ENCODE data around the gene RAB9B.

Gene RAB9B

DNA sequence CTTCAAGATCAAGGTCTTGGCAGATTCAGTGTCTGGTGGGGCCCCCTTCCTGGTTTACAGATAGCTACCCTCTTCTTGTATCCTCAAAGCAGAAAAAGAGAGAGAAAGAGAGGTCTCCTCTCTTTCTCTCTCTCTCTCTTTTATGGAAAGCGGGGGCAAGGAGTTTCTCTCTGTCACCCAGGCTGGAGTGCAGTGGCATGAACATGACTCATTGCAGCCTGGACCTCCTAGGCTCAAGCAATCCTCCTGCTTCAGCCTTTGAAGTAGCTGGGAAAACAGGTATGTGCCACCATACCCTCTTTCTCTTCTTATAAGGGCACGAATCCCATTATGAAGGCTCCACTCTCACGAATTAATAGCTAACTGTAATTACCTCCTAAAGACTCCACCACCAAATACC is 20.2 kb downstream of the RAB9B start:
- DNase-seq (ENCODE audit: low read depth), result no peak

DNA sequence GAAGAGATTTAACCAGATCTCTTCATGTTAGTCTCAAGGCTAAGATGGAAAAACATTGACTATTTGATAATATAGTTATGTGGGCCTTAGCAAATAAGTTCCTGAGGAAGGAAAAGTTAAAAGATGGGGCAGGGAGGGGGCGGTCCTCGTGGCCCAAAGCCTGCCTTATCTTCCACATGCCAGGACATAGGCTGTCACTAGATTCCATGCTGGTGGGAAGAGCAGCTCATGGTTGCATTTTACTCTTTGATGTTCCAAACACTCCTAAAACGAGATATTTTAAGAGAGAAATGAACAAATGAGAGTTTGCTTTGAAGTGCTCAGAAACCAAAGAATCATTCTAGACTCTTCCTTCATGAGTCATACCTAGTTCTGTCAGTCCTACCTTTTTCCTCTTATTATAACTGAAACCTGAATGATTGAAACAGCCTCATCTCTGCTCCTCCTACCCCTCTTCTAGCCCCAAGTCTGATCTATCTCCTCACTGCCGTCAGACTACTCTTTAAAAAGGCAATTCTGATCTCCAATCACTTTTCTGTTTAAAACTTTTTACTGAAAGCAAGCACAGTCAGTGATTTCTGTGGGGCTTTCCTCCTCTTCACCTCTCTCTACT is 25.1 kb downstream of the RAB9B start:
- DNase-seq (ENCODE audit: low read depth), result no peak

DNA sequence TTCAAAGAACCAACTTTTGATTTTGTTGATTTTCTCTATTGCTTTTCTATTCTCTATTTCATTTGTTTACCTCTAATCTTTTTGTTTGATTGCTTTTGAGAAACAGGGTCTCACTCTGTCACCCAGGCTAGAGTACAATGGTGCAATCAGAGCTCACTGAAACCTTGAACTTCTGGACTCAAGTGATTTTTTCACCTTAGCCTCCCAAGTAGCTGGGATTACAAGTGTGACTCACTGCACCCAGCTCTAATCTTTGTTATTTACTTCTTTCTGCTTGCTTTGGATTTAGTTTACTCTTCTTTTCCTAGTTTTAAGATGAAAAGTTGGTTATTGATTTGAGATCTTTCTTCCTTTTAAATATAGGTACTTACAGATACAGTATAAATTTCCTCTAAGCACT is 26.2 kb downstream of the RAB9B start:
- DNase-seq (ENCODE audit: low read depth), result no peak

- DNase-seq (ENCODE audit: low read depth), result no peak
Observed at GRCh38 chrX:103800318-103800717, 31.7 kb downstream of the RAB9B start.

- DNase-seq (ENCODE audit: low read depth), result no peak
Observed at GRCh38 chrX:103797691-103798090, 34.4 kb downstream of the RAB9B start.

- no peak for DNase-seq (ENCODE audit: low read depth)
Observed at GRCh38 chrX:103794119-103794518, 37.9 kb downstream of the RAB9B start.

DNA sequence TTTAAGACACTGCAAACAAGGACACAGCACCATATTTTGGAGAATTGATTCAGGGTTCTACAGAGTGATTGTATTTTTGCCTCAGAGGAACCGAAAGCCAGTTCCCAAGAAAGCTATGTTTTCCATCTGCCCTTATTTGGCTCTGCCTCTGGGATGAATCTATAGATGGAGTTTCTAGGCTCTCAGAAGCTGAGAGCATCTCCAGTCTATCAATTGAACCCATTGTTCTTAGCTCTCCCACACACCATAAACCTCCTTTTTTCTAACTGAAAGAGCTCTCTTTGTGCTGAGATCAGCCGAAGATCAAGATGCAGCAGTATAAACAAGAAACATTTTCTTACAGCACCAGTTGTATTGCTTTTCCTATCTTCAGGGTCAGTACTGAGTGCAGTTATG is 38.5 kb downstream of the RAB9B start:
- DNase-seq (ENCODE audit: low read depth), result no peak

GRCh38 chrX:103792916-103793544 is 39.0 kb downstream of the RAB9B start:
- peak; percentile 82 for DNase-seq (ENCODE audit: low read depth)

GRCh38 chrX:103791826-103792485 is 40.1 kb downstream of the RAB9B start:
- DNase-seq (ENCODE audit: low read depth), result peak; percentile 68

GRCh38 chrX:103791228-103791627 is 40.8 kb downstream of the RAB9B start:
- DNase-seq (ENCODE audit: low read depth), result peak; percentile 49

GRCh38 chrX:103789004-103789403 is 43.1 kb downstream of the RAB9B start:
- no peak for DNase-seq (ENCODE audit: low read depth)

GRCh38 chrX:103783971-103784370 is 48.1 kb downstream of the RAB9B start:
- no peak for DNase-seq (ENCODE audit: low read depth)

GRCh38 chrX:103783196-103783595 is 48.9 kb downstream of the RAB9B start:
- DNase-seq (ENCODE audit: low read depth), result no peak

DNA sequence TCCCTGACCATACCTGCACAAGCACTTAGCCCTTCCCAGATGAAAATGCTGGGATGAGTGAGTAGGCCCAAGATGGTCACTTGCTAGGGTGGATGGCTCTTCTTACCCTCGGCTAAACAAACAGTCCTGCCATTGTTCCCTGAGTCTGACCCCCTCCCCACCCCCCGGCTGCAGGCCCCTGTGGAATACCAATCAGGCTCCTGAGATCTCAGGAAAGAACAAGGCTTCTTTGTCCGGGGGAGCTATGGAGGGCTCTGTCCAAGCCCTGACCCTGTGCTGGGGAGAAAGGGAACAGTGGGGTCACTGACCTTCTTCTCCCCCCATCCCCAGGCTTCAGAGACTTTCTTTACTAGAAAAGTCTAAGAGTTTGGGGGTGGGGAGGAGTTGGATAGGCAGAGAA is 49.4 kb downstream of the RAB9B start:
- no peak for DNase-seq (ENCODE audit: low read depth)

DNA sequence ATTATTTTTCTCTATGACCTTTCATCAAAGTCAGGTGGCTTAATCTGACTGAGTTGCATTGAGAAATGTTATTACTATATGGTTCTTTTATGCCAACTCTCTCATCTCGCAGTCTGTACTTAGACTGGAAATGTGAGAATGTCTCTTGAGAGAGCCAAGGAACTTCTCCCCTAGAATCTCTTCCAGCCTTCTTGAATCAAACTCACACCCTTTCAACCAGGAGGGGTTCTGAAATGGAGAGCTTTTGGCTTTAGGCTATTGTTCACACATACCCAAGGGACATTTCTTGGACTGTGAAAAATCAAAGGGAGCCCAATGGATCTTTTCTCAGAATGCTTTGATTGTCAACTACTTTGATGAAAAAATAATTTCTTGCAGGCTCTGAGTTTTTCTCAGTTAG is 50.4 kb downstream of the RAB9B start:
- DNase-seq (ENCODE audit: low read depth), result no peak

GRCh38 chrX:103781062-103781402 is 51.0 kb downstream of the RAB9B start:
- no peak for DNase-seq (ENCODE audit: low read depth)

GRCh38 chrX:103780336-103781061 is 51.6 kb downstream of the RAB9B start:
- DNase-seq (ENCODE audit: low read depth), result no peak

DNA sequence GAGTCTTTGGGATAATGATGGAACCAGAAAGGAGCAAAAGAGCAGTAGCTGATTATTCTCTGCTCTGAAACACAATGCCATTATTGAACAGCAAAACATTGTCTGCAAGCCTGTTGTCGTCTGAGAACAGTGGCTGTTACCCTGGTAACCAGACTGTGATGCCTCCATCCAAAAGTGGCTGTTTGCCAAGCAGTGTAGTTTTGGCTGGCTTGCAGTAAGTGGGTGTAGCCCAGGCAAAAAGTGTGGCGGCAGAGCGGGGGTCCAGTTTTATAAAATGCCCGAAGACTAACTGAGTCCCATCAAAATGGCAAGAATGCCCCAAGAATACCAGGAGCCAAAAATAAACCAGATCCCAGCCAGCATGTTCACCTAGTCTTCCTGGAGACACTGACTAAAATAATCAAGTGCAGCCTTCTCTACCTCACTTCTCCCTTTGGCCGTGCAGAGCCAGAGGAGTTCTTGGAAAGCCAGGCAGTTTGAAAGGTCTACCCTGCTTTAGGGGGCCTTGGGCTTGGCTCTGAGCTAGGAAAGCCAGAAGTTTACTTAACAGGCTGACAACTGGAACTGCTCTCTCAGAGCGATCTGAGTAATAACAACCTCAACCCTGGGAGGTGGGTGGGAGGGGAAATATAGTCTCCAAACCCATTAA is 52.8 kb downstream of the RAB9B start:
- DNase-seq (ENCODE audit: low read depth), result peak; percentile 18

- no peak for DNase-seq (ENCODE audit: low read depth)
Observed at GRCh38 chrX:103776546-103776945, 55.5 kb downstream of the RAB9B start, which contains the start of gene PLP1. Gene PLP1 (plus strand): TSS chrX:103776840. CDS start chrX:103776996, 156 bp downstream.

DNA sequence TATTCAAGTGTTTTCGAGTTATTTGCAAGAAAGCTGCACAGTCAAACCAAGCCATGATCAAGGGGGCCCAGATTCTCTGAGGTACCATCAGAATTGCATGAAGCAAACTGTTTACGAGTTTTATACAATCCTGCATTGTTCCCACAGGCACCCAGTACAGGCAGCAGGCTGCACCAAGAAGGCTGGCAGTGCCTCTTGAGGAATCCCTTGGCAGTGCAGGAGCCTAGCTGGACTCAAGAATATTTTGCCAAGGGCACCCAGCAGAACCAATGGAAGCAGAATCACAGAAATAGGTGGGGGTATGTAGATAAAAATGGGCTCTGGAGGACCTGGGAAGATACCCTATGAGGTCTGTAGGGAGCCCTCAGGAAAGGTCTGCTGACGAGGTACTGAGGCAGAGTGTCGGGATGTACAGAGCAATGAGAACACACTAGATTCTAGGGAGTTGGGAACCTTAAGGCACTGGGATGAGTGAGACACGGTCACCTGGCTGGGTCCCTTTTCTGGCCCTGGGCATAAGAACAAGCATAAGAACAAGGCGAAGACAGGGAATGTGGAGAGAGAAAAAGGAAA is 57.9 kb downstream of the RAB9B start:
- peak; percentile 61 for DNase-seq (ENCODE audit: low read depth)

DNA sequence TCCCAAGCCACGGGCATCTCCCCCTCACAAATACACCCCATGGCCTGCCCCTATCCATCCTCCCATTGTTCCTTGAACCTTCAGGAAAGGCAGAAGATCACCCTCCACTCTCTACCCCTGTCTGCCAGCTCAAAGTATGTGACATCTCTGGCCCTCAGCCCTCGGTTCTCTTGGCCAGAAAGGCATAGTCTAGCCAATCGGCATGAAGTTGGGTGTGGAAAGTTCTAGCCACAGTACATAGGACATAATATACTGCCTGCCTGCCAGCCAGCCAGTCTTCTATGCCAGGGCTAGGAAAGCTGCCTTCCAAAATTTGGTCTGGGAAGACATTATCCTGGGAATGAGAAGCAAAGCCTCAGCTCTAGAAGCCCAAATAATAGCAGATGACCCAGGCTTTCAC is 58.6 kb downstream of the RAB9B start:
- no peak for DNase-seq (ENCODE audit: low read depth)

All from EH (cell line).